GM11168 (cell line): Measurements from ENCODE around the gene NUPR1.
"Not testable (repeated sequence)": the region's sequence is repeated elsewhere in the genome, so short reads cannot be mapped to it uniquely, and the experiment has no call there.

Experiments
- in situ Hi-C: fragments of 300-500 bp; cut with MboI; formaldehyde crosslinking; loops from one replicate; pipeline ENCODE4 v1.12.0; 2022; ENCODE audit warnings: low sequenced_read_pairs; ENCODE audit not compliant: unreplicated experiment

The NUPR1 gene

DNA sequence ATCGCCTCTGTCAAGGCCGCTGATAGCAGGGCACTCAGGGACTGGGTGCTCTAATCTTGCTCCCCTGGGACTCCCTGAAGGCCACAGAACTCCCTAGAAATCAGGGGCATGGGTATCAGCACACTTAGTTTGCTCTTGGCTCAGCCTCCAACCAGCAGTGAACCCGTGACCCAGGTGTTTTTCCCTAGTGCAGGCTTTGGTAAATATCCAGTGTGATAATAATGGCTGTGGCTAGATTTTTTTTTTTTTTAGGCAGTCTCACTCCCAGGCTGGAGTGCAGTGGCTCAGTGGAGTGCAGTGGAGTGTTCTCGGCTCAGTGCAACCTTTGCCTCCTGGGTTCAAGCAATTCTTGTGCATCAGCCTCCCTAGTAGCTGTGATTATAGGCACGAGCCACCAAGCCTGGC is 10.3 kb downstream of the NUPR1 start:
- in situ Hi-C loops, result no loop called here

GRCh38 chr16:28527985-28528384 is 10.8 kb downstream of the NUPR1 start:
- in situ Hi-C loops, result no loop called here

GRCh38 chr16:28527100-28527785 is 11.5 kb downstream of the NUPR1 start:
- in situ Hi-C loops, result not testable (repeated sequence)

DNA sequence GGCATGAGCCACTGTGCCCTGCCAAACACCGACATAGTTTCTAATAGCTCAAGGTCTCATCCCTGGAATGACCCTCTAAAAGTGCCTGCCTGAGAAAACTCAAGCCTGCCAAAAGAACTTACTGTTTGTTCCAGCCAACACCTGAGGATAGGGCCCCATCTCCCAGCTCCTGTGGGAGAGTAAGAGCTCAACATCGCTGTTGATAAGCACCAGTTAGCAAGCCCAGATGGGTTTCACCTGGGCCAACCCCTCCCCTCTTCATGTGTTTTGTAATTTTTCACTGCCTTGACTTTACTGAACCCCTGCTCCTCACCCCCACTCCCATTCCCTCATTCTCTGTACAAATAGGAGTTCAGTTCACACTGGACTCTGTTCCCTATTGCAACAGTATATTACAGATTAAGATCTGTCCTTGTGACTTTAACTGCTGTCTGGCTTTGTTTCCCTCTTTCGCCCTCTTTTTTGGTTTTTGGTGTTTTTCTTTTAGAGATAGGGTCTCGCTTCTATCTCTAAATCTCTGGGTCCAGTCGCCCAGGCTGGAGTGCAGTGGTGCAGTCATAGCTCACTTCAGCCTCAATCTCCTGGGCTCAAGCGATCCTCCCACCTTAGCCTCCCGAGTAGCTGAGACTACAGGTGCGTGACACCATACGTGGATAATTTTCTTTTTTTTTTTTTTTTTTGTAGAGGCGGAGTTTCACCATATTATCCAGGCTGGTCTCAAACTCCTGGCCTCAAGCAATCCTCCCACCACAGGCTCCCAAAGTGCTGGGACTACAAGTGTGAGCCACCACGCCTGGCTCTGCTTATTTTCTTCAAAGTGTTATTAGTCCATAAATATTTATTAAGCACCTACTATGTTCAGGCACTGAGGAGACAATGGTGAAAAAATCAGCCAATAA is 12.3 kb downstream of the NUPR1 start:
- in situ Hi-C loops, result no loop called here

GRCh38 chr16:28524681-28525171 is 14.0 kb downstream of the NUPR1 start:
- in situ Hi-C loops, result no loop called here

GRCh38 chr16:28522792-28523191 is 16.0 kb downstream of the NUPR1 start:
- in situ Hi-C loops, result no loop called here

DNA sequence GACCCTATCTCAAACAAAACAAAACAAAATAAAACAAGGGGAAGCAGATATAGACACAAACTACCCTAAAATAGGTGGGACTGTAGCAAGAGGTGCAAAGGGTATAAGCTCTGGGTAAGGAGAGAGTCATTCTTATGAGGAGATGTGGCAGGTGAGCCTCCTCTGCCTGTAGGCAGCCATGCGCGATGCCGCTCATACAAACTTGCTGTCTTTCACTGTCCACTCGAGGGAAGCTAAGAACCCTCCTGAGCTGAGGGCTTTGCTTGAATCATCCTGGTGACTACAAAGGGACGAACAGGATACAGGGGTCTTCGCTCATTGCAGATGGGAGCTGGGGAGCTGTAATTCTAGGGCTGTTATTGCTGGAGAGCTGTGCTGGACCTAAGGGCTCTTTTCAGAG is 17.3 kb downstream of the NUPR1 start:
- in situ Hi-C loops, result no loop called here

DNA sequence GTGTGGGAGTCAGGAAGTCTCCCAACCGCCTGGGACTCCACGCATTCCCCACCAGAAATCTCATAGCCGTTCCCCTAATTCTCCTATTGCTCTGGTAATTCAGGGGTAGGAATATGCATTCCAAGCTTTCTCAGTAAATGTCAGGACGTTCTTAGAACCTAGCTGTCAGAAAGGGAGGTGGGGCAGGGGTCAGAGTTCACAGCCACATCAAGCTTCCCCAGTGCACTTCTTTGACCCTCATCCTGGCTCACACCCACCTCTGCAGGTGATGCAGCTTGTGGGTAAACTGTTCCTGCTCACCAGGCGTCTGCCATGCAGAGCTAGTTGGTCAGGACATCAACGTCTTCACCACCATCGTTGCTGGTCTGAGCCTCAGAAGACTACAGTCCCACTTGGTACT is 18.1 kb downstream of the NUPR1 start:
- in situ Hi-C loops, result no loop called here

DNA sequence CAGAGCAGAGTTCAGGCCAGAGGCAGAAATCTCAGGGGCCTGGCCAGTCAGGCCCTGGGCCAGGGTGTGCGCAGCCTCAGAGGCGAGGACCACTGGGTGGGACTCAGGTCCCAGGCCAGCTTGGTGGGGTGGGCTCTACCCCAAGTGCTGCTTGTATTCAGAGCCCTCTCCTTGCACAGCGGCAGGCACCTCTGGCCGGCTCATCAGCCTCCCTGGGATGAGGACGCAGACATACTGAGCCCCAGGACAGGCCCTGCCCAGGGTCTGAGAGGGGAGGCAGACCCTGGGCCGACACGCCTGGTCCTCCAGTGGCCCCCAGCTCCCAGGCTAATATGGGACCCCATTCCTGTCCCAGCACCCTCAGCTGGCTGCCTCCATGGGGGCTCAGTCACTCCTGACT is 24.5 kb downstream of the NUPR1 start:
- in situ Hi-C loops, result no loop called here

GRCh38 chr16:28513484-28514181 is 25.1 kb downstream of the NUPR1 start:
- in situ Hi-C loops, result no loop called here

GRCh38 chr16:28511801-28512789 is 26.7 kb downstream of the NUPR1 start:
- in situ Hi-C loops, result no loop called here

DNA sequence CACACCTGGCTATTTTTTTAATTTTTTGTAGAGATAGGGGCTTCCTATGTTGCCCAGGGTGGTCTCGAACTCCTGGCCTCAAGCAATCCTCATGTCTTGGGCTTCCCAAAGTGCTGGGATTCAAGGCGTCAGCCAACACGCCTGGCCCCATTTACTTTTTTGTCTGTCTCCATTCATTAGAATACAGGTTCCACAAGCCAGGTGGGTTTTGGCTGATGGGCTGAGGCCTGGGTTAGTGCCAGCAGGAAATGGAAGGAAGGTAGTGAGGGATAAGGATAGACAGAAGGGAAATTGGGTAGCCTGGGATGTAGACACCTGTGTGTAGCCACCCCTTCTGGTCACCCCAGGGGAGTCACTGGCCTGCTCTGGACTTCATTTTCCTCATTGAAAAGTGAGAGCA is 27.7 kb downstream of the NUPR1 start:
- in situ Hi-C loops, result no loop called here

DNA sequence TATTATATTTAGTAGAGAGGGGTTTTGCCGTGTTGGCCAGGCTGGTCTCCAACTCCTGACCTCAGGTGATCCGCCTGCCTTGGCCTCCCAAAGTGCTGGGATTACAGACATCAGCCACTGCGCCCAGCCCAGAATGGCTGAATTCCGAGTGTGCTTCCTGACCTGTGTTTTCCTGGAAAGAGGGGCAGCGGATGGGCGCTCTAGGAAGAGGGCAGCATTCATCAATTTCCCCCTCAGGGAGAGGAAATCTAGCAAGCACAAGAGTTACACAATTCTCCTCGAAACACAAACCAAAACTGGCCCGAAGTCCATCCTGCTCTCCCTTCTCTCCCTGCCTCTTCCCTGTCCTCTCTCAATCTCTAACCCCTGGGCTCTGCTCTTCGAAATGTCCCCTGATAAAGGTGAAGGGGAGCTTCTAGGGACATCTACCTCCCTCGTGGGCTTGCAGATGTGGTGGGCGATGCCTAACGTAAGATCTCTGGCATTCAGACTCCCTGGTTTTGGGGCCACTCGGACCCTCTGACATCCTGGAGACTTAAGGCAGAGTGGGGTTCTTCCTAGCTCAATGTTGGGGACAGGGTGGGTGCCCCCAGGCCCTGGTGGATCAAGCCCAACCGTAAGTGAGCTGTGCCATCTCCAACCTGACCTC is 33.2 kb downstream of the NUPR1 start:
- in situ Hi-C loops, result no loop called here

DNA sequence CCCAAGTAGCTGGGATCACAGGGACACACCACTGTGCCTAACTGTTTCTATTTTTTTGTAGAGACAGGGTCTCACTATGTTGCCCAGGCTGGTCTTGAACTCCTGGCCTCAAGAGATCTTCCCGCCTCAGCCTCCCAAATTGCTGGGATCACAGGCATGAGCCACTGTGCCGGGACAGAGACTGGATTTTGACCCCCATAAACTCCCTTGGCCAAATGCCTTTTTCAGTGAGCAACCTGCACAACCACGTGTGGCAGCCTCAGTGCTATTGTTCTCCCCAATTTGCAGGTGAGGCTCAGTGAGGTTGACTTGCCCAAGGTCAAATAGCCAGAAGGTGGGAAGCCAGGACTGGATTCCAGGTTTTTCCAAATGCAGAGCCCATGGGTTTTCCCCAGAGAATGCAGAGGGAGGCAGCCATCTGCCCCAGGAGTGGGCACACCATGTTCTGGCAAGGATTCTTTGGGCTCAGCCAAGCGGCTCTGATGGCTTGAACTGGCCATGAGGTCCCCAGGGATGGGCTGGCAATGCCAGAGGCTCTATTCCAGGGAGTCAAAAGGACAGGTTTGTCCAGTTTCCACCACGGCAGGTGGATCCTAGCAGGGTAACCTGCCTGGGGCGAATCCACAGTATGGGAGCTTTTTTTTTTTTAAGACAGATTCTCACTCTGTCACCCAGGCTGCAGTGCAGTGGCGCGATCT is 33.9 kb downstream of the NUPR1 start:
- in situ Hi-C loops, result no loop called here

GRCh38 chr16:28503470-28504259 is 35.1 kb downstream of the NUPR1 start:
- in situ Hi-C loops, result no loop called here

- in situ Hi-C loops, result no loop called here
Observed at GRCh38 chr16:28502290-28502689, 36.5 kb downstream of the NUPR1 start.

- in situ Hi-C loops, result no loop called here
Observed at GRCh38 chr16:28501258-28502232, 37.2 kb downstream of the NUPR1 start.
